ENCODE results near the gene EHMT2. TPM values are rescaled to one million over a fixed set of nuclear protein-coding genes. Genes with fewer than 3 reads are reported as not detected.

Gene EHMT2
- total RNA-seq, 1 experiment from 2014 or later, result 84.0 TPM

DNA sequence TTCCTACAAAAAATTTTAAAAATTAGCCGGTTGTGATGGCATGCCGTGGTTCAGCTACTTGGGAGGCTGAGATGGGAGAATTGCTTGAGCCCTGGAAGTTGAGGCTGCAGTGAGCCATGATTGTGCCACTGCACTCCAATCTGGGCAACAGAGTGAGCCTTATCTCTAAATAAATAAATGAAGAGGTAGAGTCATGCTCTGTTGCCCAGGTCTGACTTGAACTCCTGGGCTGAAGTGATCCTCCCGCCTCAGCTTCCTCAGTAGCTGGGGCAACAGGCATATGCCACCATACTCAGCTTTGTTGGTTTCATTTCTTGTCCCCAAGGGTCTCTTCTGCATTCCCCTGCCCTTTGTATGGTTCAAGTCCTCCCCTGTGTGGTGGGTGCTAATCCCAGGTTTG is 53.0 kb downstream of the EHMT2 start:
- no peak overlapping the region for H3K4me3 ChIP-seq (replicated peaks in 1 of 2; ENCODE audit: low read depth in 1 of 2, low read length in 2 of 2)
- no peak for ATAC-seq
- ChIA-PET RAD21 (ENCODE audit: low non-redundant PET in 1 of 2, low total read pairs in 2 of 2, uncharacterized antibody in 2 of 2, unreplicated experiment in 2 of 2) (no interaction called here), POLR2A (interaction anchor here (1.5 to 3.1 kb wide), 3 partner anchors 8 to 18 kb away, joined by 5 to 13 read pairs (median 10); partner anchors contain the start of genes HSPA1B and NEU1), CTCF (no interaction called here)
- H3K27ac ChIP-seq (ENCODE audit: low read depth, low read length), result no peak overlapping the region
- TF ChIP-seq, protein P1, sequence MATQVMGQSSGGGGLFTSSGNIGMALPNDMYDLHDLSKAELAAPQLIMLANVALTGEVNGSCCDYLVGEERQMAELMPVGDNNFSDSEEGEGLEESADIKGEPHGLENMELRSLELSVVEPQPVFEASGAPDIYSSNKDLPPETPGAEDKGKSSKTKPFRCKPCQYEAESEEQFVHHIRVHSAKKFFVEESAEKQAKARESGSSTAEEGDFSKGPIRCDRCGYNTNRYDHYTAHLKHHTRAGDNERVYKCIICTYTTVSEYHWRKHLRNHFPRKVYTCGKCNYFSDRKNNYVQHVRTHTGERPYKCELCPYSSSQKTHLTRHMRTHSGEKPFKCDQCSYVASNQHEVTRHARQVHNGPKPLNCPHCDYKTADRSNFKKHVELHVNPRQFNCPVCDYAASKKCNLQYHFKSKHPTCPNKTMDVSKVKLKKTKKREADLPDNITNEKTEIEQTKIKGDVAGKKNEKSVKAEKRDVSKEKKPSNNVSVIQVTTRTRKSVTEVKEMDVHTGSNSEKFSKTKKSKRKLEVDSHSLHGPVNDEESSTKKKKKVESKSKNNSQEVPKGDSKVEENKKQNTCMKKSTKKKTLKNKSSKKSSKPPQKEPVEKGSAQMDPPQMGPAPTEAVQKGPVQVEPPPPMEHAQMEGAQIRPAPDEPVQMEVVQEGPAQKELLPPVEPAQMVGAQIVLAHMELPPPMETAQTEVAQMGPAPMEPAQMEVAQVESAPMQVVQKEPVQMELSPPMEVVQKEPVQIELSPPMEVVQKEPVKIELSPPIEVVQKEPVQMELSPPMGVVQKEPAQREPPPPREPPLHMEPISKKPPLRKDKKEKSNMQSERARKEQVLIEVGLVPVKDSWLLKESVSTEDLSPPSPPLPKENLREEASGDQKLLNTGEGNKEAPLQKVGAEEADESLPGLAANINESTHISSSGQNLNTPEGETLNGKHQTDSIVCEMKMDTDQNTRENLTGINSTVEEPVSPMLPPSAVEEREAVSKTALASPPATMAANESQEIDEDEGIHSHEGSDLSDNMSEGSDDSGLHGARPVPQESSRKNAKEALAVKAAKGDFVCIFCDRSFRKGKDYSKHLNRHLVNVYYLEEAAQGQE (IDR thresholded peaks at IDR 0.05; ENCODE audit: low read depth), result no peak
- TF ChIP-seq POLR2AphosphoS5 (IDR thresholded peaks at IDR 0.05; ENCODE audit: low read depth, low read length), result peak; percentile 18; the same call in 1 of the 2 replicates
- TF ChIP-seq EGR1 (IDR thresholded peaks at IDR 0.05; ENCODE audit: low read depth), result no peak
- DNase-seq (ENCODE audit: low read depth, low spot score), result no peak
- H3K27me3 ChIP-seq (ENCODE audit: insufficient read depth, low read length), result no peaks in the 10 kb centered on the region
- peaks cover 3 to 9% of the 10 kb centered on the region in 2 experiments; a peak in 3 of 4 replicates for H3K36me3 ChIP-seq (ENCODE audit: control insufficient read depth in 1 of 2, insufficient read depth in 2 of 2, low read length in 2 of 2)
- BruUV-seq (replicated peaks), result no TSS peak
- H4K20me1 ChIP-seq (ENCODE audit: insufficient read depth), result peaks cover 7% of the 10 kb centered on the region; the same call in 1 of the 2 replicates
- no peak overlapping the region for H2AFZ ChIP-seq (ENCODE audit: low read depth, low read length, poor library complexity, severe bottlenecking)
- H3K9me2 ChIP-seq (ENCODE audit: insufficient read depth), result no peaks in the 10 kb centered on the region
- no peak overlapping the region for H3K4me2 ChIP-seq (ENCODE audit: low read length)
- no peak overlapping the region for H3K9ac ChIP-seq (ENCODE audit: low read length)
- intact Hi-C loops (cut with micrococcal nuclease), result no loop called here
- H3K79me2 ChIP-seq (ENCODE audit: insufficient read depth, low read length), result peaks cover 2% of the 10 kb centered on the region; the same call in 1 of the 2 replicates
- H3K4me1 ChIP-seq (ENCODE audit: control insufficient read depth in 1 of 2, insufficient read depth in 2 of 2, low read length in 2 of 2), result peaks cover 0 to 14% of the 10 kb centered on the region in 2 experiments; a peak in 2 of 4 replicates
- no peaks in the 10 kb centered on the region for H3K9me3 ChIP-seq (ENCODE audit: control insufficient read depth in 1 of 2, insufficient read depth in 1 of 2, low read depth in 1 of 2, low read length in 2 of 2)

DNA sequence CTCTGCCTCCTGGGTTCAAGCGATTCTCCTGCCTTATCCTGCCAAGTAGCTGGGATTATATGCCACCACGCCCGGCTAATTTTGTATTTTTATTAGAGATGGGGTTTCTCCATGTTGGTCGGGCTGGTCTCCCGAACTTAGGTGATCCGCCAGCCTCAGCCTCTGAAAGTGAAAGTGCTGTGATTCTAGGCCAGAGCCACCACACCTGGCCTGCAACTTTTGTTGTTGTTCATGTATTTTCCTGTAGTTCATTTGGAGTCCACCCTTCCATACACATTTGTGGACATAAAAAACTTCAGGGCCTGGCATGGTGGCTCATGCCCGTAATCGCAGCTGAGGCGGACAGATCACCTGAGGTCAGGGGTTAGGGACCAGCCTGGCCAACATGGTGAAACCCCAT is 55.4 kb downstream of the EHMT2 start:
- H3K9ac ChIP-seq (ENCODE audit: low read length), result no peak overlapping the region
- H3K4me3 ChIP-seq (replicated peaks in 1 of 2; ENCODE audit: low read depth in 1 of 2, low read length in 2 of 2), result no peak overlapping the region
- H3K27ac ChIP-seq (ENCODE audit: low read depth, low read length), result peak overlapping the region; percentile 25; the same call in 1 of the 2 replicates
- peaks cover 21 to 33% of the 10 kb centered on the region in 2 experiments; a peak in 3 of 4 replicates for H3K36me3 ChIP-seq (ENCODE audit: control insufficient read depth in 1 of 2, insufficient read depth in 2 of 2, low read length in 2 of 2)
- ATAC-seq (peak; percentile 4), DNase-seq (ENCODE audit: low read depth, low spot score) (no peak)
- no peaks in the 10 kb centered on the region for H3K27me3 ChIP-seq (ENCODE audit: insufficient read depth, low read length)
- intact Hi-C loops (cut with micrococcal nuclease), result no loop called here
- H3K4me2 ChIP-seq (ENCODE audit: low read length), result no peak overlapping the region
- no peaks in the 10 kb centered on the region for H3K9me3 ChIP-seq (ENCODE audit: control insufficient read depth in 1 of 2, insufficient read depth in 1 of 2, low read depth in 1 of 2, low read length in 2 of 2)
- BruUV-seq (replicated peaks), result no TSS peak
- no peaks in the 10 kb centered on the region for H3K9me2 ChIP-seq (ENCODE audit: insufficient read depth)
- peaks cover 5 to 24% of the 10 kb centered on the region in 2 experiments; a peak in 3 of 4 replicates for H3K4me1 ChIP-seq (ENCODE audit: control insufficient read depth in 1 of 2, insufficient read depth in 2 of 2, low read length in 2 of 2)
- CTCF ChIA-PET, result no interaction called here
- POLR2A ChIA-PET, result interaction anchor here (0.8 to 2.9 kb wide), 2 partner anchors 14 to 103 kb away, joined by 3 to 11 read pairs; partner anchors contain the start of genes HSPA1B and MSH5
- H2AFZ ChIP-seq (ENCODE audit: low read depth, low read length, poor library complexity, severe bottlenecking), result no peak overlapping the region
- RAD21 ChIA-PET (ENCODE audit: low non-redundant PET in 1 of 2, low total read pairs in 2 of 2, uncharacterized antibody in 2 of 2, unreplicated experiment in 2 of 2), result no interaction called here
- H3K79me2 ChIP-seq (ENCODE audit: insufficient read depth, low read length), result peaks cover 26% of the 10 kb centered on the region
- H4K20me1 ChIP-seq (ENCODE audit: insufficient read depth), result peaks cover 25% of the 10 kb centered on the region
- TF ChIP-seq POLR2A (IDR thresholded peaks at IDR 0.05; ENCODE audit: borderline replicate concordance, extremely low read depth, insufficient read depth, insufficient read length) (no peak), EZH2phosphoT487 (IDR thresholded peaks at IDR 0.05; ENCODE audit: borderline replicate concordance) (no peak), ELF1 (IDR thresholded peaks at IDR 0.05; ENCODE audit: borderline replicate concordance, low read depth) (no peak), SP1 (IDR thresholded peaks at IDR 0.05; ENCODE audit: low read depth) (no peak), TCF7L2 (IDR thresholded peaks at IDR 0.05; ENCODE audit: borderline replicate concordance, extremely low read depth, insufficient read depth, insufficient read length) (no peak), JUND (IDR thresholded peaks at IDR 0.05) (no peak), YY1 (IDR thresholded peaks at IDR 0.05; ENCODE audit: extremely low read depth, insufficient replicate concordance, low read depth, low read length) (no peak), CBX3 (IDR thresholded peaks at IDR 0.05; ENCODE audit: low read depth) (no peak), SRF (IDR thresholded peaks at IDR 0.05; ENCODE audit: low read depth) (no peak), POLR2AphosphoS5 (IDR thresholded peaks at IDR 0.05; ENCODE audit: low read depth, low read length) (no peak), RAD21 (IDR thresholded peaks at IDR 0.05; ENCODE audit: low read depth) (no peak), ZFX (IDR thresholded peaks at IDR 0.05) (no peak)
- TF ChIP-seq, protein P2, sequence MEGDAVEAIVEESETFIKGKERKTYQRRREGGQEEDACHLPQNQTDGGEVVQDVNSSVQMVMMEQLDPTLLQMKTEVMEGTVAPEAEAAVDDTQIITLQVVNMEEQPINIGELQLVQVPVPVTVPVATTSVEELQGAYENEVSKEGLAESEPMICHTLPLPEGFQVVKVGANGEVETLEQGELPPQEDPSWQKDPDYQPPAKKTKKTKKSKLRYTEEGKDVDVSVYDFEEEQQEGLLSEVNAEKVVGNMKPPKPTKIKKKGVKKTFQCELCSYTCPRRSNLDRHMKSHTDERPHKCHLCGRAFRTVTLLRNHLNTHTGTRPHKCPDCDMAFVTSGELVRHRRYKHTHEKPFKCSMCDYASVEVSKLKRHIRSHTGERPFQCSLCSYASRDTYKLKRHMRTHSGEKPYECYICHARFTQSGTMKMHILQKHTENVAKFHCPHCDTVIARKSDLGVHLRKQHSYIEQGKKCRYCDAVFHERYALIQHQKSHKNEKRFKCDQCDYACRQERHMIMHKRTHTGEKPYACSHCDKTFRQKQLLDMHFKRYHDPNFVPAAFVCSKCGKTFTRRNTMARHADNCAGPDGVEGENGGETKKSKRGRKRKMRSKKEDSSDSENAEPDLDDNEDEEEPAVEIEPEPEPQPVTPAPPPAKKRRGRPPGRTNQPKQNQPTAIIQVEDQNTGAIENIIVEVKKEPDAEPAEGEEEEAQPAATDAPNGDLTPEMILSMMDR (IDR thresholded peaks at IDR 0.05 in 2 of 3, conservative IDR thresholded peaks at IDR 0.05 in 1 of 3; ENCODE audit: borderline replicate concordance in 1 of 3, insufficient read depth in 1 of 3, low read depth in 2 of 3, low read length in 2 of 3), result no peak
- TF ChIP-seq, protein P3, sequence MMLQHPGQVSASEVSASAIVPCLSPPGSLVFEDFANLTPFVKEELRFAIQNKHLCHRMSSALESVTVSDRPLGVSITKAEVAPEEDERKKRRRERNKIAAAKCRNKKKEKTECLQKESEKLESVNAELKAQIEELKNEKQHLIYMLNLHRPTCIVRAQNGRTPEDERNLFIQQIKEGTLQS (IDR thresholded peaks at IDR 0.05), result no peak

Measured in HCT116 (cell line).